Spleen (tissue), 11 donors: ENCODE results near the gene CELA1. TPM values are rescaled to one million over a fixed set of nuclear protein-coding genes. Genes with fewer than 3 reads are reported as not detected.

ENCODE experiments used
- DNase-seq: peaks from one replicate; pipeline ENCODE4 v3.0.0-alpha.2; 2020
- H3K27ac ChIP-seq, 8 donors: fragments of 200-600 bp; sonication (generic) in 7 of 8; 1 replicate in 4 of 8; 2 replicates in 4 of 8; pipeline versions ENCODE4 v1.5.0 to v1.8.0; 2016 to 2021; ENCODE audit warnings: inconsistent platforms in 4 of 8, mild to moderate bottlenecking in 4 of 8, moderate library complexity in 1 of 8
- H3K27me3 ChIP-seq, 7 donors: fragments of 200-600 bp; sonication (generic) in 6 of 7; replicated peaks in 1 of 7; 1 replicate in 4 of 7; 2 replicates in 3 of 7; pipeline versions ENCODE4 v1.5.0 to v1.8.0; 2016 to 2021; ENCODE audit warnings: inconsistent platforms in 3 of 7, mild to moderate bottlenecking in 1 of 7
- H3K36me3 ChIP-seq, 6 donors: fragments of 200-600 bp; sonication (generic) in 5 of 6; 1 replicate in 4 of 6; 2 replicates in 2 of 6; pipeline versions ENCODE4 v1.5.0 to v1.8.0; 2016 to 2021; ENCODE audit warnings: inconsistent platforms in 2 of 6
- H3K4me1 ChIP-seq, 6 donors: fragments of 200-600 bp; sonication (generic) in 5 of 6; 1 replicate in 3 of 6; 2 replicates in 3 of 6; pipeline versions ENCODE4 v1.5.0 to v1.8.0; 2016 to 2021; ENCODE audit warnings: inconsistent platforms in 3 of 6
- H3K4me3 ChIP-seq, 8 donors: fragments of 200-600 bp; sonication (generic) in 7 of 8; 1 replicate in 4 of 8; 2 replicates in 4 of 8; pipeline versions ENCODE4 v1.5.0 to v1.8.0; 2016 to 2021; ENCODE audit warnings: inconsistent platforms in 4 of 8, mild to moderate bottlenecking in 4 of 8, moderate library complexity in 2 of 8
- H3K9me3 ChIP-seq, 8 donors: fragments of 200-600 bp; sonication (generic) in 7 of 8; 1 replicate in 4 of 8; 2 replicates in 4 of 8; pipeline versions ENCODE4 v1.5.0 to v1.8.0; 2016 to 2021; ENCODE audit warnings: inconsistent platforms in 4 of 8
- POLR2A ChIP-seq, 3 donors: fragments of 450-650 bp; IDR thresholded peaks; one replicate each; pipeline ENCODE4 v1.5.1; 2017; ENCODE audit warnings: antibody characterized with exemption in 3 of 3, mild to moderate bottlenecking in 1 of 3
- POLR2AphosphoS5 ChIP-seq, 3 donors: sonication (generic); formaldehyde crosslinking; IDR thresholded peaks; one replicate each; pipeline ENCODE4 v1.5.1; 2017; ENCODE audit warnings: antibody characterized with exemption in 3 of 3
- WGBS, 5 donors: extraction: QIAGEN DNeasy Blood & Tissue Kit in 3 of 5; methylation state at CpG; one replicate each; pipeline versions ENCODE4 v1.1.5 to v1.1.7; 2013 to 2018; 5-methylcytosine and 5-hydroxymethylcytosine counted together
- intact Hi-C: fragments of 100-400 bp; cut with DNase I; formaldehyde crosslinking; loops from one replicate; pipeline ENCODE4 v1.15.0; 2023; ENCODE audit warnings: low total_unique reads
- polyA plus RNA-seq, 3 donors: library from polyadenylated mRNA; stranded (reverse); fragments of 200-250 nt; gene quantifications; one replicate each; pipeline ENCODE4 v1.2.1, GENCODE V29; 2013
- total RNA-seq, 7 donors: library from RNA; depleted of rRNA in 3 of 7; stranded (reverse); fragments of >200 nt in 3 of 7; fragmentation: NEBNext Ultra II Directional in 4 of 7; extraction: Animal tissue kit (Norgen Biotek cat#: 25700) in 4 of 7; gene quantifications; one replicate each; pipeline versions ENCODE4 v1.1.0 to v1.2.1, GENCODE V29; 2016 to 2021
- TF ChIP-seq, protein P1 (sequence below), 11 experiments: fragments of 200-600 bp in 7 of 11; fragments of 450-650 bp in 4 of 11; sonication (generic) in 4 of 11; IDR thresholded peaks in 8 of 11; conservative IDR thresholded peaks in 3 of 11; 1 replicate in 7 of 11; 2 replicates in 4 of 11; pipeline versions ENCODE4 v1.4.0 to v1.8.0; 2016 to 2021; ENCODE audit warnings: antibody characterized with exemption in 11 of 11, inconsistent platforms in 4 of 11, mild to moderate bottlenecking in 1 of 11
- donor health status: healthy with polysubstance abuse.
- donor health status: DM: no; HTN: no; CAD: no; lungs with moderate emphysema.
- donor health status: DM: no; HTN: no; CAD: no.
- donor health status: Bipolar disorder and iron deficiency.
- donor health status: healthy.
- donor health status: DM: no; HTN: no; CAD: no.
- donor health status: DM: yes; HTN: yes; CAD: no.

Gene CELA1
- total and polyA plus RNA-seq, 10 donors: 0.21 TPM; not detected in 9

DNA sequence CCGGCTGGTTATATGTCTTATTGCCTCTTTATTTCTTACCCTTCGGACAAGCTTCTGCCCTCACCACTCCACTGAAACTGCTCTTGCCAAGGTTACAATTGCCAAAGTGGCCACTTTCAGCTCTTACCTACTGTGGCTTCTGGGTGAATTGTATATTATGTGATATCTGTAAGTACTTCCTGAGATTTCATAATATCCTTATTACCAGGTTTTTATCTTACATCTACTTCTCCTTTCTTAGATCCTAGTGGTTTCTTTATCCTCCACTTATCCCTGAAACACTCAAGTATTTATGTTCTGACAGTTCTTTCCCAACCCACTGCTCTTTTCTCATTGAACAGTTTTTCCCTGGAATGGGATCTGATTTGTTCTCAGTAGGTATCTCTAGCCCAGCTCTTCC lies 10.5 kb downstream of the CELA1 start:
- 43 to 81% (median 63%) methylated on average over 2 of the region's 2 CpGs for WGBS, 5 donors
- Histone ChIP-seq H3K9me3 (no peaks in the 10 kb centered on the region), H3K36me3 (no peaks in the 10 kb centered on the region), H3K27ac (peak overlapping the region in 5 of 8 donors; percentile 46 to 78 (median 55)), H3K4me3 (no peak overlapping the region), H3K4me1 (peaks cover 0 to 29% (median 6%) of the 10 kb centered on the region in 6 donors), H3K27me3 (no peaks in the 10 kb centered on the region)
- TF ChIP-seq POLR2A (IDR thresholded peaks at IDR 0.05) (no peak), POLR2AphosphoS5 (IDR thresholded peaks at IDR 0.05) (no peak)
- TF ChIP-seq, protein P1, sequence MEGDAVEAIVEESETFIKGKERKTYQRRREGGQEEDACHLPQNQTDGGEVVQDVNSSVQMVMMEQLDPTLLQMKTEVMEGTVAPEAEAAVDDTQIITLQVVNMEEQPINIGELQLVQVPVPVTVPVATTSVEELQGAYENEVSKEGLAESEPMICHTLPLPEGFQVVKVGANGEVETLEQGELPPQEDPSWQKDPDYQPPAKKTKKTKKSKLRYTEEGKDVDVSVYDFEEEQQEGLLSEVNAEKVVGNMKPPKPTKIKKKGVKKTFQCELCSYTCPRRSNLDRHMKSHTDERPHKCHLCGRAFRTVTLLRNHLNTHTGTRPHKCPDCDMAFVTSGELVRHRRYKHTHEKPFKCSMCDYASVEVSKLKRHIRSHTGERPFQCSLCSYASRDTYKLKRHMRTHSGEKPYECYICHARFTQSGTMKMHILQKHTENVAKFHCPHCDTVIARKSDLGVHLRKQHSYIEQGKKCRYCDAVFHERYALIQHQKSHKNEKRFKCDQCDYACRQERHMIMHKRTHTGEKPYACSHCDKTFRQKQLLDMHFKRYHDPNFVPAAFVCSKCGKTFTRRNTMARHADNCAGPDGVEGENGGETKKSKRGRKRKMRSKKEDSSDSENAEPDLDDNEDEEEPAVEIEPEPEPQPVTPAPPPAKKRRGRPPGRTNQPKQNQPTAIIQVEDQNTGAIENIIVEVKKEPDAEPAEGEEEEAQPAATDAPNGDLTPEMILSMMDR (IDR thresholded peaks at IDR 0.05 in 8 of 11, conservative IDR thresholded peaks at IDR 0.05 in 3 of 11): no peak
- no peak for DNase-seq
- intact Hi-C loops: no loop called here

DNA sequence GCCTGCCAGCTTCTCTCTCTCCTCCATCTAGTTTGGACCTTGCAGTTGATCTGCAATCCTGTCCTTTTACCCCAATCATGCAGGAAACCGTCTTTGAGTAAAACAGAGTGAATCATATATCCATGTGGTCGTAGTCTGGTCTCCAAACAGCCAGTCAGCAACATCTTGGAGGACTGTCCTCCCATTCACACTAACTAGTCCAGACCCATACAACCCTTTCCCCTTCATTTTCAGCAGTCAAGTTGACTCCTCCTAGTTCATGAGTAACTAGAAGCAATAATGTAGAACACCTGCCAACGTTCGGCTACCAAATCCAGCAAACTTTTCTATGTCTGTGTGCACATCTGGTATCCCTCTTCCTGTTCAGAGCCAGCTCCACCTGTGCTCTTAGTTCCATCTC lies 11.7 kb downstream of the CELA1 start:
- DNase-seq: no peak
- intact Hi-C loops: no loop called here
- Histone ChIP-seq H3K9me3 (no peaks in the 10 kb centered on the region), H3K4me3 (no peak overlapping the region), H3K36me3 (no peaks in the 10 kb centered on the region), H3K27me3 (no peaks in the 10 kb centered on the region), H3K4me1 (peaks cover 0 to 31% (median 10%) of the 10 kb centered on the region in 6 donors), H3K27ac (peak overlapping the region in 2 of 8 donors; percentile 59 to 78)
- TF ChIP-seq POLR2A (IDR thresholded peaks at IDR 0.05): no peak
- TF ChIP-seq POLR2AphosphoS5 (IDR thresholded peaks at IDR 0.05): no peak
- TF ChIP-seq, protein P1 (IDR thresholded peaks at IDR 0.05 in 8 of 11, conservative IDR thresholded peaks at IDR 0.05 in 3 of 11): no peak
- WGBS, 5 donors: 67 to 77% (median 74%) methylated on average over 4 of the region's 4 CpGs

DNA sequence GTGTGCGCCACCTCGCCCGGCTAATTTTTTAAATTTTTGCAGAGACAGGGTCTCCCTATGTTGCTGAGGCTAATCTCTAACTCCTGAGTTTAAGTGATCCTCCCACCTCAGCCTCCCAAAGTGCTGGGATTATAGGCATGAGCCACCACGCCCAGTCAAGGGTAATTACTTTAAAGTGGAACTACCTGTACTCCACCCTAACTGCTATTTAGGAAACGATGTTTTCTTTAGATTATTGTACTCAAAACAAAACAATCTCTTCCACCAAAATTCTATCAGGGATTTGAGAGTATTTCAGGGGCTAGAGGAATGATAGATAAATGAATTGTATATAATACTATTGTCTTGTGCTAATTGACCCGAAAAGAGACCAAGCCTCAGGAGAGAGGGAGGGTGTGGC lies 12.9 kb downstream of the CELA1 start:
- no peak for DNase-seq
- Histone ChIP-seq H3K9me3 (no peaks in the 10 kb centered on the region), H3K36me3 (no peaks in the 10 kb centered on the region), H3K27me3 (no peaks in the 10 kb centered on the region), H3K27ac (no peak overlapping the region), H3K4me1 (peaks cover 3 to 43% (median 22%) of the 10 kb centered on the region in 6 donors), H3K4me3 (no peak overlapping the region)
- no peak for TF ChIP-seq POLR2A (IDR thresholded peaks at IDR 0.05)
- no peak for TF ChIP-seq POLR2AphosphoS5 (IDR thresholded peaks at IDR 0.05)
- WGBS, 5 donors: 75 to 79% (median 78%) methylated on average over 6 of the region's 6 CpGs
- intact Hi-C loops: no loop called here

DNA sequence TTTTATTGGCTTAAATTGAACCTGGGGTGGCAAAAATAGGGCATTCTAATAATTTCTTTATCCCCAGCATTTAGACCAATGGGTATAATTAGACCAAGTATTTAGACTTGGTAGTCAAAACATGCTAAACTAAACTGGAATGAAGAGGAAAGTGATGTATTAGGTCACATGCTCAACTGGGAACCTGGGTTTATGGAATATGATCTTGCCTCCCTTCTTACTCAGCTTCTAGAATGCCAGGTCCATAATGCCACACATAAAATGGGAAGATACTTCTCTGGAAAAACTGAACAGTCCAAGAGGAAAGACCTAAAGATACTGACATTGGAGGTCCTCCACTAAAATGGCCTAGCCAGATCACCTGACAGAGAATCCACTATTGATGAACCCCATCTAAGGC lies 16.3 kb downstream of the CELA1 start:
- Histone ChIP-seq H3K27me3 (no peaks in the 10 kb centered on the region), H3K4me3 (peak overlapping the region in 1 of 8 donors; percentile 41), H3K36me3 (no peaks in the 10 kb centered on the region), H3K9me3 (no peaks in the 10 kb centered on the region), H3K4me1 (peaks cover 22 to 59% (median 50%) of the 10 kb centered on the region in 6 donors), H3K27ac (peak overlapping the region in 4 of 8 donors; percentile 49 to 99 (median 96))
- intact Hi-C loops: no loop called here
- DNase-seq: no peak
- TF ChIP-seq POLR2A (IDR thresholded peaks at IDR 0.05) (no peak), POLR2AphosphoS5 (IDR thresholded peaks at IDR 0.05) (no peak)
- TF ChIP-seq, protein P1 (IDR thresholded peaks at IDR 0.05 in 8 of 11, conservative IDR thresholded peaks at IDR 0.05 in 3 of 11): no peak

DNA sequence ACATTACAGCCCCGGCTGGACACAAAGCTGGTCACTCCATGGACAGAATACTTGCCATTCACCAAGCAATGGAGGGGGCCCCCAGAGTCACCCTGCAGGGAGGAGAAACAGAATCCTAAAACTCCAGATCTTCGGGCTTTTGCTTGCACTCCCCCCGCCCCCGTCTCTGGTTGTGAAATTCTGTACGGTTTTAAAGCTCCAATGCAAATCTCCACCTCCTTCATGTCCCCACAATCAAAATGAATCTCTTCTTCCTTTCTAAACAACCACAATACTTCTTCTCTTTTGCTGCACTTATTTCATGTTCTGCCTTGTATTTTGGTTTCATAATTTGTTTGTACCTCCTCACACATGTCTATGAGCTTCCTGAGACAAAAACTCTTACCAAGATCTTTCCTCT lies 16.7 kb downstream of the CELA1 start:
- peak overlapping the region in 1 of 8 donors; percentile 41 for H3K4me3 ChIP-seq
- H3K27ac ChIP-seq: peak overlapping the region in 6 of 8 donors; percentile 2 to 99 (median 75)
- H3K9me3 ChIP-seq: no peaks in the 10 kb centered on the region
- H3K36me3 ChIP-seq: no peaks in the 10 kb centered on the region
- DNase-seq: peak; percentile 54
- 31 to 60% (median 41%) methylated on average over 5 of the region's 5 CpGs for WGBS, 5 donors
- TF ChIP-seq POLR2AphosphoS5 (IDR thresholded peaks at IDR 0.05) (no peak), POLR2A (IDR thresholded peaks at IDR 0.05) (no peak)
- TF ChIP-seq, protein P1 (IDR thresholded peaks at IDR 0.05 in 8 of 11, conservative IDR thresholded peaks at IDR 0.05 in 3 of 11): no peak
- intact Hi-C loops: no loop called here
- H3K4me1 ChIP-seq: peaks cover 24 to 59% (median 54%) of the 10 kb centered on the region in 6 donors
- H3K27me3 ChIP-seq: no peaks in the 10 kb centered on the region
